HEK293 (cell line): Measurements from ENCODE around the gene GTF3C5.

Source experiments
- CTCF ChIA-PET: fragments of 350-600 bp; formaldehyde crosslinking; extraction: SDS; loops from one replicate; lab custom pipeline; 2021; ENCODE audit warnings: antibody characterized with exemption; lab: Yijun Ruan, JAX
- POLR2A ChIA-PET: fragments of 300-600 bp; formaldehyde crosslinking; extraction: SDS; loops from one replicate; lab custom pipeline; 2020; ENCODE audit warnings: antibody characterized with exemption, inconsistent platforms; lab: Yijun Ruan, JAX
- H3K27ac ChIP-seq: fragments of 200-500 bp; sonication (Bioruptor generic); 2 replicates; pipeline ENCODE4 v1.5.1; 2014; ENCODE audit warnings: low read depth, low read length, control low read depth, inconsistent platforms; ENCODE audit errors: extremely low read depth
- H3K36me3 ChIP-seq, 2 experiments: fragments of 200-500 bp in 1 of 2; sonication (Bioruptor generic) in 1 of 2; 1 replicate in 1 of 2; 2 replicates in 1 of 2; pipeline ENCODE4 v1.5.1; 2014 to 2017; ENCODE audit warnings: inconsistent platforms in 2 of 2, low read length in 2 of 2; ENCODE audit not compliant: control insufficient read depth in 2 of 2, insufficient read depth in 1 of 2
- H3K4me1 ChIP-seq: fragments of 200-500 bp; sonication (Bioruptor generic); 2 replicates; pipeline ENCODE4 v1.5.1; 2014; ENCODE audit warnings: mild to moderate bottlenecking, low read length, inconsistent platforms; ENCODE audit not compliant: control insufficient read depth, insufficient read depth
- H3K4me3 ChIP-seq: 2 replicates; pipeline ENCODE4 v1.5.1; 2011; ENCODE audit warnings: low read depth, mild to moderate bottlenecking, control low read depth, low read length, moderate library complexity
- H3K9me3 ChIP-seq: fragments of 200-500 bp; sonication (Bioruptor generic); 2 replicates; pipeline ENCODE4 v1.5.1; 2014; ENCODE audit warnings: low read depth, low read length, inconsistent platforms; ENCODE audit not compliant: control insufficient read depth, insufficient read depth
- HOXA7 ChIP-seq: sonication (generic); formaldehyde crosslinking; IDR thresholded peaks from 2 replicates; pipeline ENCODE4 v1.8.1; 2022; ENCODE audit warnings: missing genetic modification reagents, borderline replicate concordance
- KLF8 ChIP-seq: fragments of 450-650 bp; formaldehyde crosslinking; IDR thresholded peaks from 2 replicates; pipeline ENCODE4 v1.5.1; 2016; ENCODE audit warnings: missing biosample characterization, missing genetic modification characterization
- OSR2 ChIP-seq: fragments of 450-650 bp; formaldehyde crosslinking; IDR thresholded peaks from 2 replicates; pipeline ENCODE4 v1.5.1; 2016; ENCODE audit warnings: missing biosample characterization, missing genetic modification characterization
- PRDM1 ChIP-seq: fragments of 450-650 bp; formaldehyde crosslinking; IDR thresholded peaks from 2 replicates; pipeline ENCODE4; 2016; ENCODE audit warnings: missing biosample characterization, missing genetic modification characterization
- SCRT2 ChIP-seq: fragments of 450-650 bp; formaldehyde crosslinking; IDR thresholded peaks from 2 replicates; pipeline ENCODE4 v1.5.1; 2016; ENCODE audit warnings: missing biosample characterization, missing genetic modification characterization
- ZBTB8A ChIP-seq: fragments of 450-650 bp; formaldehyde crosslinking; IDR thresholded peaks from 2 replicates; pipeline ENCODE4 v1.5.1; 2016; ENCODE audit warnings: missing biosample characterization, missing genetic modification characterization
- ZNF112 ChIP-seq: fragments of 450-650 bp; formaldehyde crosslinking; IDR thresholded peaks from 2 replicates; pipeline ENCODE4 v1.5.0; 2017; ENCODE audit warnings: missing biosample characterization, missing genetic modification characterization
- ZNF324 ChIP-seq: fragments of 450-650 bp; formaldehyde crosslinking; IDR thresholded peaks from 2 replicates; pipeline ENCODE4 v1.5.1; 2016; ENCODE audit warnings: missing biosample characterization, missing genetic modification characterization
- ZNF366 ChIP-seq: fragments of 450-650 bp; formaldehyde crosslinking; conservative IDR thresholded peaks from 2 replicates; pipeline ENCODE4 v1.5.1; 2016; ENCODE audit warnings: missing biosample characterization, missing genetic modification characterization
- ZNF555 ChIP-seq: fragments of 450-650 bp; formaldehyde crosslinking; conservative IDR thresholded peaks from 2 replicates; pipeline ENCODE4 v1.5.1; 2017; ENCODE audit warnings: missing biosample characterization, mild to moderate bottlenecking, missing genetic modification characterization, inconsistent platforms
- ZNF76 ChIP-seq: fragments of 450-650 bp; formaldehyde crosslinking; IDR thresholded peaks from 2 replicates; pipeline ENCODE4; 2016; ENCODE audit warnings: low read depth, missing biosample characterization, missing genetic modification characterization, borderline replicate concordance
- TF ChIP-seq, protein P1 (sequence below): fragments of 450-650 bp; formaldehyde crosslinking; IDR thresholded peaks from 2 replicates; pipeline ENCODE4 v1.5.1; 2016; ENCODE audit warnings: missing biosample characterization, missing genetic modification characterization
- TF ChIP-seq, protein P2 (sequence below): fragments of 450-650 bp; formaldehyde crosslinking; IDR thresholded peaks from 2 replicates; pipeline ENCODE4 v1.5.1; 2016; ENCODE audit warnings: missing biosample characterization, missing genetic modification characterization
- TF ChIP-seq, protein P3 (sequence below): fragments of 450-650 bp; formaldehyde crosslinking; IDR thresholded peaks from 2 replicates; pipeline ENCODE4 v1.5.1; 2016; ENCODE audit warnings: missing biosample characterization, missing genetic modification characterization, low read depth
- TF ChIP-seq, protein P4 (sequence below): fragments of 450-650 bp; formaldehyde crosslinking; IDR thresholded peaks from 2 replicates; pipeline ENCODE4 v1.5.1; 2016; ENCODE audit warnings: missing biosample characterization, missing genetic modification characterization

GTF3C5 gene

DNA sequence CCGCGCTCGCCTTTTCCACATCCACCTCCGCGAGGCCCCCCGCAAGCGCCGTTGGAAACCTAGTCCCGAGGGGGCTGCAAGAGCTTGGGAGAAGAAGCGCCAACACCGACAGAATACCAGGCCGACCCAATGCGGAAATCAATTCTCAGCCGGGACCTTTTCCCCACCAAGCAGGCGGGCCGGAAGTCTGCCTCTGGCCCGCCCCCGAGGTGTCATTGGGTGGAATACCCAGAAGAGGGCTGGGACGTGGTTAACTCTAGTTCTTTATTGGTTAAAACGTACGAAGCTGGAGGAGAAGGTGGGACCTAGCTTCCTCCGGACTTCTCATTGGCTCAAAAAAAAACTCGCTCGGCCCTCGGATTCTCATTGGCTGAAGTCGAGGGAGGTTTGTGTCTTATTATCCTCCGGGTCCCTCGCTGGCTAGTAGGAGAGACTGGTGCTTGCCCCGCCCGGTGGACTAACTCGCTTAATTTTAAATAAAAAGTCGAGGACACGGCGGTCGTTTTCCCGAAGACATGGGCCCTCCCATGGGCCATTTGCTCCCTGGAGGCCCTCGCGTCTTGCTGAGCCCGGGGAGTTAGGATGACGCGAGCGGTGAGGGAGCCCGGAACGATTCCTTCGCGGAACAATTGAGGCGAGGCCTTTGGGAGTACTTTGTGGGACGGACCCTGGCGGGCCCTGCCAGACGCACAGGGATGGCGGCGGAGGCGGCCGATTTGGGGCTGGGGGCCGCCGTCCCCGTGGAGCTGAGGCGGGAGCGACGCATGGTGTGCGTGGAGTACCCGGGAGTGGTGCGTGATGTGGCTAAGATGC, at the start of gene GTF3C5 (continued):
- TF ChIP-seq, protein P1, sequence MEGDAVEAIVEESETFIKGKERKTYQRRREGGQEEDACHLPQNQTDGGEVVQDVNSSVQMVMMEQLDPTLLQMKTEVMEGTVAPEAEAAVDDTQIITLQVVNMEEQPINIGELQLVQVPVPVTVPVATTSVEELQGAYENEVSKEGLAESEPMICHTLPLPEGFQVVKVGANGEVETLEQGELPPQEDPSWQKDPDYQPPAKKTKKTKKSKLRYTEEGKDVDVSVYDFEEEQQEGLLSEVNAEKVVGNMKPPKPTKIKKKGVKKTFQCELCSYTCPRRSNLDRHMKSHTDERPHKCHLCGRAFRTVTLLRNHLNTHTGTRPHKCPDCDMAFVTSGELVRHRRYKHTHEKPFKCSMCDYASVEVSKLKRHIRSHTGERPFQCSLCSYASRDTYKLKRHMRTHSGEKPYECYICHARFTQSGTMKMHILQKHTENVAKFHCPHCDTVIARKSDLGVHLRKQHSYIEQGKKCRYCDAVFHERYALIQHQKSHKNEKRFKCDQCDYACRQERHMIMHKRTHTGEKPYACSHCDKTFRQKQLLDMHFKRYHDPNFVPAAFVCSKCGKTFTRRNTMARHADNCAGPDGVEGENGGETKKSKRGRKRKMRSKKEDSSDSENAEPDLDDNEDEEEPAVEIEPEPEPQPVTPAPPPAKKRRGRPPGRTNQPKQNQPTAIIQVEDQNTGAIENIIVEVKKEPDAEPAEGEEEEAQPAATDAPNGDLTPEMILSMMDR (tag by site-specific recombination), result peak; percentile 46
- peak; percentile 88 for TF ChIP-seq ZNF76

DNA sequence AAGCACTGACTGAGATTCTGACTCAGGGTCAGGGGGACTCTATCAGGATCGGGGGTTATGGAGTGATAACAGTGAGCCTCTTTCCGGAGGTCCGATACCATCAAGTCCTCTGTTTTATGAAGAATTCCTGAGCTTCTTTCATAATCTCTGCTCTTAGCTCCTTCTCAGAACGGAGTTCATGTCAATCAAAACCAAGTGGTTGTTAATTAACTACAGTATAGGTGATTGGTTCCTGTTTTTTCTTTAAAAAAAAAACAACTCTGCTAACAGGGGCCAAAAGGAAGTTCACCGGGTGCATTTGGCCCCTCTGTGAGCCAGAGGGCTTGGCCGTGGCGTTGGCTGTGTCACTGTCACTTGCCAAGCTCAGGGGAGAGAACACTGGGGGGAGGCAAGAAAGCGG, 48.3 kb upstream of the GTF3C5 start:
- ChIA-PET POLR2A (interaction anchor here (0.6 kb wide), 1 partner anchor 48 kb away, joined by 5 read pairs; the partner anchor contains the start of gene GTF3C5), CTCF (interaction anchor here (0.6 to 2.1 kb wide), 6 partner anchors 11 to 164 kb away, joined by 3 to 18 read pairs (median 4); no protein-coding TSS in a partner anchor)
- H3K27ac ChIP-seq, result no peak overlapping the region
- no peaks in the 10 kb centered on the region for H3K9me3 ChIP-seq
- no peaks in the 10 kb centered on the region for H3K36me3 ChIP-seq
- H3K4me3 ChIP-seq, result no peak overlapping the region
- no peaks in the 10 kb centered on the region for H3K4me1 ChIP-seq
- TF ChIP-seq ZBTB8A (no peak), OSR2 (no peak), ZNF76 (no peak), SCRT2 (tag by site-specific recombination) (no peak), ZNF112 (no peak), ZNF324 (tag by site-specific recombination) (no peak), ZNF366 (tag by site-specific recombination) (no peak), PRDM1 (no peak), ZNF555 (no peak), HOXA7 (CRISPR knock-in tag) (no peak), KLF8 (no peak)
- TF ChIP-seq, protein P2, sequence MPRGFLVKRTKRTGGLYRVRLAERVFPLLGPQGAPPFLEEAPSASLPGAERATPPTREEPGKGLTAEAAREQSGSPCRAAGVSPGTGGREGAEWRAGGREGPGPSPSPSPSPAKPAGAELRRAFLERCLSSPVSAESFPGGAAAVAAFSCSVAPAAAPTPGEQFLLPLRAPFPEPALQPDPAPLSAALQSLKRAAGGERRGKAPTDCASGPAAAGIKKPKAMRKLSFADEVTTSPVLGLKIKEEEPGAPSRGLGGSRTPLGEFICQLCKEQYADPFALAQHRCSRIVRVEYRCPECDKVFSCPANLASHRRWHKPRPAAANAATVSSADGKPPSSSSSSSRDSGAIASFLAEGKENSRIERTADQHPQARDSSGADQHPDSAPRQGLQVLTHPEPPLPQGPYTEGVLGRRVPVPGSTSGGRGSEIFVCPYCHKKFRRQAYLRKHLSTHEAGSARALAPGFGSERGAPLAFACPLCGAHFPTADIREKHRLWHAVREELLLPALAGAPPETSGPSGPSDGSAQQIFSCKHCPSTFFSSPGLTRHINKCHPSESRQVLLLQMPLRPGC (tag by site-specific recombination), result no peak
- TF ChIP-seq, protein P3, sequence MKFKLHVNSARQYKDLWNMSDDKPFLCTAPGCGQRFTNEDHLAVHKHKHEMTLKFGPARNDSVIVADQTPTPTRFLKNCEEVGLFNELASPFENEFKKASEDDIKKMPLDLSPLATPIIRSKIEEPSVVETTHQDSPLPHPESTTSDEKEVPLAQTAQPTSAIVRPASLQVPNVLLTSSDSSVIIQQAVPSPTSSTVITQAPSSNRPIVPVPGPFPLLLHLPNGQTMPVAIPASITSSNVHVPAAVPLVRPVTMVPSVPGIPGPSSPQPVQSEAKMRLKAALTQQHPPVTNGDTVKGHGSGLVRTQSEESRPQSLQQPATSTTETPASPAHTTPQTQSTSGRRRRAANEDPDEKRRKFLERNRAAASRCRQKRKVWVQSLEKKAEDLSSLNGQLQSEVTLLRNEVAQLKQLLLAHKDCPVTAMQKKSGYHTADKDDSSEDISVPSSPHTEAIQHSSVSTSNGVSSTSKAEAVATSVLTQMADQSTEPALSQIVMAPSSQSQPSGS (tag by site-specific recombination), result no peak
- TF ChIP-seq, protein P4, sequence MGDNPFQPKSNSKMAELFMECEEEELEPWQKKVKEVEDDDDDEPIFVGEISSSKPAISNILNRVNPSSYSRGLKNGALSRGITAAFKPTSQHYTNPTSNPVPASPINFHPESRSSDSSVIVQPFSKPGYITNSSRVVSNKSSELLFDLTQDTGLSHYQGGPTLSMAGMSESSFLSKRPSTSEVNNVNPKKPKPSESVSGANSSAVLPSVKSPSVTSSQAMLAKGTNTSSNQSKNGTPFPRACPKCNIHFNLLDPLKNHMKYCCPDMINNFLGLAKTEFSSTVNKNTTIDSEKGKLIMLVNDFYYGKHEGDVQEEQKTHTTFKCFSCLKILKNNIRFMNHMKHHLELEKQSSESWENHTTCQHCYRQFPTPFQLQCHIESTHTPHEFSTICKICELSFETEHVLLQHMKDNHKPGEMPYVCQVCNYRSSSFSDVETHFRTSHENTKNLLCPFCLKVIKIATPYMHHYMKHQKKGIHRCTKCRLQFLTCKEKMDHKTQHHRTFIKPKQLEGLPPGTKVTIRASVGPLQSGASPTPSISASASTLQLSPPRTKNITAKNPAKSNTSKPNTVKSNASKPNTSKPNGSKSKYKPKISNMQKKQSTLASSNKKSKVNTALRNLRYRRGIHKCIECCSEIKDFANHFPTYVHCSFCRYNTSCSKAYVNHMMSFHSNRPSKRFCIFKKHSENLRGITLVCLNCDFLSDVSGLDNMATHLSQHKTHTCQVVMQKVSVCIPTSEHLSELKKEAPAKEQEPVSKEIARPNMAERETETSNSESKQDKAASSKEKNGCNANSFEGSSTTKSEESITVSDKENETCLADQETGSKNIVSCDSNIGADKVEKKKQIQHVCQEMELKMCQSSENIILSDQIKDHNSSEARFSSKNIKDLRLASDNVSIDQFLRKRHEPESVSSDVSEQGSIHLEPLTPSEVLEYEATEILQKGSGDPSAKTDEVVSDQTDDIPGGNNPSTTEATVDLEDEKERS, result no peak
